Measurements from ENCODE around the gene JAKMIP2. TPM values are rescaled to one million over a fixed set of nuclear protein-coding genes. Genes with fewer than 3 reads are reported as not detected.

Gene JAKMIP2
- 18.3 TPM for total RNA-seq

DNA sequence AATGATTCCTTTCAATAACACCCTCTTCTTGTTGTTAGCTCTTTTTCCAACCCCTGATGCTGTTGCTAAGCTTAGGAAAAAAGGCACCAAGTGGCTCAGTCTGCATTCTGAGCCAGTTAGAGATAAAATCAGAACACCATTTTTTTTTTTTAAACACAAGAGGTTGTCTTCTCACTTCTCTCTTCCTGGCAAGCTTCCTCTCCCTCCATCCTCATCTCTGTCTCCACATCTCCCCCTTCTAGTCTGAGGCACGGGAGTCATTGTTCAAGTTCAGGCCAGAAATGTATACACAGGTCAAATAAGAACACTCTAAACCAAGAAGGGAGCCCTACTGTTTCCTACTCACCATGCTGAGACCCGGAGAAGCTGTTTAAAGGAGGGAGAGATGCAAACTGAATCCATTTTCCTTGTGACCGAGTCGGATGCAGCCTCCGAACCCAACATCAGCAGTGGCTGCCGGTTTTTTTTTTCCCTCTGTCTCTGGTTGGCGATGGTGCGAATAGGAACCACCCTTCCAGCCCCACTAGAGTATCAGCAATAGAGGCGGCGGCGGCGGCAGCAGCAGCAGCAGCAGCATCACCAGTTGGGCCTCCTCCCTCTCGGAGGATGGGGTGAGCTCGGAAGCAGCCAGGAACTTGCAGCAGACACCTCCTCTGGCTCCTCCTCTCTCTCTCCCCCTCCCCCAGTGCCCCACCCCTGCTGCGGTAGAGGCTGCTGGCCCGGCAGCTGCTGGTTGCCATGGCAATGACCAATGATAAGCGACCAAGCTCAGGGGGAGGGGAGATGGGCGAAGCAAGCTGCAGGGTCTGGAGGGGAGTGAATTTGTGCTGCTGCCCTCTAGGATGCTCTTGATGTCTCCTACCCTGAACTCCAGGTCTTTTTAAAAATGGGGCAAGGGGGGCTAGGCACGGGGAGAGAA is at the start of gene JAKMIP2:
Gene JAKMIP2 (minus strand): TSS at position 619 of the 919 bp plus-strand sequence. CDS start 110,922 bp downstream, outside the sequence.

DNA sequence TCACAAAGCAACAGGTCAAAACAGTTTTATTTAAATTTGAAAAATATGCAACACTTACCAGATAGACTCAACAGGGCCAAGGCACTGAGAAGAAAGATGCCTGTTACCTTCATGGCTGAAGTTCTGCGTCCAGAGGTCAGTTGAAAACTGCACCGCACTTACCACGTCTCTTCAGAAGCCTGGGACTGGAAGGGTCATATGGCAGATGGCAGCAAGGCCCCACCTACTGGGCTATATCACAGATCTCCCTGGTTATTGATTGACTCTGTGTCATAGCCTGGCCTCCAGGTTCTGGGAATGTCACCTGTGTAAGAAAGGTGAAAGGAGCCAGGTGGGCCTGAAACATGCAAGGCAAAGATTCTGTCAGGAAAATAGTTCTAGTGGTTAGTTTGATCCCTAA is 48.9 kb upstream of the JAKMIP2 start, which contains the start of gene SPINK1:
Gene SPINK1 (minus strand): TSS at position 207 of the 400 bp plus-strand sequence. CDS start 94 bp downstream, at position 113.

Other genes with a start within 250 kb of the JAKMIP2 start
- gene SPINK1, start 48.9 kb upstream of the JAKMIP2 start, total RNA-seq, result not detected
- gene SCGB3A2, start 96.0 kb upstream of the JAKMIP2 start, total RNA-seq, result not detected
- not detected for gene C5orf46, start 123.8 kb upstream of the JAKMIP2 start, total RNA-seq